GM23338 (cell line): Measurements from ENCODE around the gene CNTNAP2. TPM values are rescaled to one million over a fixed set of nuclear protein-coding genes. Genes with fewer than 3 reads are reported as not detected.

ENCODE experiments used
- ATAC-seq: fragments of 200-7000 bp; cut with Tn5 transposase; 3 replicates; pipeline ENCODE4 v1.9.1; 2020
- DNase-seq: peaks from one replicate; pipeline ENCODE4 v3.0.0-alpha.2; 2015; ENCODE audit warnings: low spot score
- H2AFZ ChIP-seq: fragments of 200-600 bp; sonication (generic); 2 replicates; pipeline ENCODE4 v1.8.0; 2016; ENCODE audit warnings: antibody characterized with exemption, mild to moderate bottlenecking, moderate library complexity
- H3F3A ChIP-seq: fragments of 200-600 bp; sonication (generic); replicated peaks from 2 replicates; pipeline ENCODE4 v1.8.0; 2017; ENCODE audit warnings: antibody characterized with exemption, mixed run types, low read depth
- H3K27ac ChIP-seq: fragments of 200-600 bp; sonication (generic); 2 replicates; pipeline ENCODE4 v1.6.1; 2016; ENCODE audit warnings: low read depth
- H3K27me3 ChIP-seq: fragments of 200-600 bp; sonication (generic); 2 replicates; pipeline ENCODE4 v1.8.0; 2016; ENCODE audit warnings: mild to moderate bottlenecking, mixed run types, moderate library complexity; ENCODE audit not compliant: insufficient read depth
- H3K36me3 ChIP-seq: fragments of 200-600 bp; sonication (generic); 2 replicates; pipeline ENCODE4 v1.8.0; 2016; ENCODE audit warnings: mild to moderate bottlenecking; ENCODE audit not compliant: insufficient read depth
- H3K4me1 ChIP-seq: fragments of 200-600 bp; sonication (generic); 2 replicates; pipeline ENCODE4 v1.8.0; 2016; ENCODE audit warnings: mild to moderate bottlenecking, moderate library complexity; ENCODE audit not compliant: insufficient read depth
- H3K4me2 ChIP-seq: fragments of 200-600 bp; sonication (generic); 2 replicates; pipeline ENCODE4 v1.7.1; 2017; ENCODE audit warnings: mixed run types
- H3K4me3 ChIP-seq: fragments of 200-600 bp; sonication (generic); 2 replicates; pipeline ENCODE4 v1.6.1; 2016; ENCODE audit warnings: mixed run types
- H3K79me2 ChIP-seq: fragments of 200-600 bp; sonication (generic); replicated peaks from 2 replicates; pipeline ENCODE4 v1.8.0; 2017; ENCODE audit warnings: mild to moderate bottlenecking; ENCODE audit not compliant: insufficient read depth
- H3K9me2 ChIP-seq: fragments of 200-600 bp; sonication (generic); 2 replicates; pipeline ENCODE4 v1.8.0; 2017; ENCODE audit not compliant: insufficient read depth
- H4K20me1 ChIP-seq: fragments of 200-600 bp; sonication (generic); replicated peaks from 2 replicates; pipeline ENCODE4 v1.8.0; 2017; ENCODE audit warnings: mild to moderate bottlenecking; ENCODE audit not compliant: insufficient read depth
- H3K27ac Mint-ChIP-seq: 2 replicates; pipeline ENCODE4 v1.8.0; 2020; ENCODE audit warnings: inconsistent platforms, mild to moderate bottlenecking, moderate library complexity, mixed read lengths
- H3K27me3 Mint-ChIP-seq: 3 replicates; pipeline ENCODE4 v1.8.0; 2022; ENCODE audit warnings: low read depth, mild to moderate bottlenecking, moderate library complexity, mixed read lengths, inconsistent platforms; ENCODE audit not compliant: insufficient read depth, poor library complexity
- H3K36me3 Mint-ChIP-seq: 3 replicates; pipeline ENCODE4 v1.8.0; 2021; ENCODE audit warnings: low read depth, mild to moderate bottlenecking, inconsistent platforms, moderate library complexity, mixed read lengths
- H3K4me1 Mint-ChIP-seq: 3 replicates; pipeline ENCODE4 v1.8.0; 2020; ENCODE audit warnings: mild to moderate bottlenecking, inconsistent platforms, mixed read lengths
- H3K4me3 Mint-ChIP-seq: 3 replicates; pipeline ENCODE4 v1.8.0; 2021; ENCODE audit warnings: moderate library complexity, mild to moderate bottlenecking, inconsistent platforms, mixed read lengths
- H3K9me3 Mint-ChIP-seq: 3 replicates; pipeline ENCODE4 v1.8.0; 2020; ENCODE audit warnings: moderate library complexity, mild to moderate bottlenecking, inconsistent platforms, mixed read lengths
- CREB1 ChIP-seq: fragments of 250-450 bp; sonication (Bioruptor Pico); IDR thresholded peaks from 2 replicates; pipeline ENCODE4 v1.5.0; 2020; ENCODE audit warnings: low read depth, mild to moderate bottlenecking, moderate library complexity
- EZH2 ChIP-seq: fragments of 200-600 bp; sonication (generic); IDR thresholded peaks from one replicate; pipeline ENCODE4 v1.8.0; 2017; ENCODE audit warnings: antibody characterized with exemption, mild to moderate bottlenecking, low read depth; ENCODE audit not compliant: unreplicated experiment
- EZH2phosphoT487 ChIP-seq: fragments of 200-600 bp; sonication (generic); IDR thresholded peaks from one replicate; pipeline ENCODE4 v1.8.1; 2018; ENCODE audit warnings: antibody characterized with exemption; ENCODE audit not compliant: unreplicated experiment
- JUNB ChIP-seq: IDR thresholded peaks from one replicate; pipeline ENCODE4 v1.6.1; 2016; ENCODE audit warnings: antibody characterized with exemption; ENCODE audit not compliant: unreplicated experiment
- NANOG ChIP-seq: IDR thresholded peaks from 2 replicates; pipeline ENCODE4 v1.6.1; 2016; ENCODE audit warnings: antibody characterized with exemption, borderline replicate concordance
- POLR2AphosphoS5 ChIP-seq: IDR thresholded peaks from 2 replicates; pipeline ENCODE4 v1.6.1; 2016; ENCODE audit warnings: antibody characterized with exemption, low read depth
- STAT1 ChIP-seq: IDR thresholded peaks from one replicate; pipeline ENCODE4 v1.6.1; 2016; ENCODE audit warnings: antibody characterized with exemption; ENCODE audit not compliant: unreplicated experiment
- ZNF114 ChIP-seq: fragments of 250-450 bp; sonication (Bioruptor Pico); IDR thresholded peaks from 2 replicates; pipeline ENCODE4 v1.5.0; 2020; ENCODE audit warnings: mild to moderate bottlenecking, moderate library complexity
- ZNF331 ChIP-seq: fragments of 250-450 bp; sonication (Bioruptor Pico); IDR thresholded peaks from 2 replicates; pipeline ENCODE4 v1.5.0; 2020; ENCODE audit warnings: low read depth, mild to moderate bottlenecking, moderate library complexity
- polyA plus RNA-seq: library from polyadenylated mRNA; unstranded; fragments of >200 nt; fragmentation: Nextera tagmentation; extraction: Ambion mirVana; gene quantifications from 2 replicates; pipeline ENCODE4 v1.2.1, GENCODE V29; 2016
- total RNA-seq: library from RNA; depleted of rRNA; stranded (reverse); fragments of >200 nt; shearing (Covaris generic); gene quantifications from 2 replicates; pipeline ENCODE4 v1.2.3, GENCODE V29; 2014
- TF ChIP-seq, protein P1 (sequence below): IDR thresholded peaks from 2 replicates; pipeline ENCODE4 v1.6.1; 2016; ENCODE audit warnings: antibody characterized with exemption
- TF ChIP-seq, protein P2 (sequence below): fragments of 250-450 bp; sonication (Bioruptor Pico); IDR thresholded peaks from 2 replicates; pipeline ENCODE4 v1.5.0; 2020; ENCODE audit warnings: mild to moderate bottlenecking, moderate library complexity
- TF ChIP-seq, protein P3 (sequence below): IDR thresholded peaks from one replicate; pipeline ENCODE4 v1.6.1; 2018; ENCODE audit warnings: antibody characterized with exemption; ENCODE audit not compliant: unreplicated experiment
- TF ChIP-seq, protein P4 (sequence below), 2 experiments: fragments of 200-600 bp in 1 of 2; sonication (generic) in 1 of 2; conservative IDR thresholded peaks; 2 replicates each; pipeline versions ENCODE4 v1.5.1 to v1.6.1; 2016 to 2017; ENCODE audit warnings: antibody characterized with exemption in 2 of 2, low read depth in 2 of 2, mild to moderate bottlenecking in 2 of 2, moderate library complexity in 1 of 2

Gene CNTNAP2
- total and polyA plus RNA-seq, 2 experiments from 2014 or later, result 38.2 to 61.3 TPM

DNA sequence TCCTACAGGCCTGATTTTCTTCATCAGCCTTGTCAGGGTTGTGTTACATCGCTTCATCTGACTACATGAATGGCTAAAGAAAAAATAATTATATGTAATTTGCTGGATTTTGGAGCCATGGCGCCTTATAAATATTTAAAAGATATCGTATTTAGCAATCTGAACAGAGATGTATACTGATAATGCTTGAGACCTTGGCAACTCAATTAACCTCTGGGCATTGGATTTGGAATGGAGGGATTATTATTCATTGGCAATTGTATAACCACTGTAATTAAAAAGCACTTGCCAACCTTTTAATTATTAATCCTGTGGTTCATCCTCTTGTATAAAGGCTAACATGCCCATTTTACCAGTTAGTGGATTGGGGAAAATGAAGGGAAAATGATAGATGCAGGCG is 745.1 kb downstream of the CNTNAP2 start:
- Histone ChIP-seq H3K79me2 (no peaks in the 10 kb centered on the region), H3K27ac (no peak overlapping the region), H3K36me3 (no peaks in the 10 kb centered on the region), H3K4me3 (no peak overlapping the region), H3K27me3 (no peaks in the 10 kb centered on the region), H3K4me1 (0 out of 2 replicates have a peak, but pooled peaks cover 4% of the 10 kb centered on the region), H3K9me2 (no peaks in the 10 kb centered on the region), H2AFZ (no peak overlapping the region), H3F3A (no peaks in the 10 kb centered on the region), H4K20me1 (no peaks in the 10 kb centered on the region), H3K4me2 (no peak overlapping the region)
- Mint-ChIP-seq H3K27me3 (no peaks in the 10 kb centered on the region), H3K36me3 (no peaks in the 10 kb centered on the region), H3K27ac (no peak overlapping the region), H3K9me3 (peaks cover 4% of the 10 kb centered on the region; the same call in 1 of the 3 replicates), H3K4me3 (no peak overlapping the region), H3K4me1 (peaks cover 8% of the 10 kb centered on the region; the same call in 1 of the 3 replicates)
- TF ChIP-seq ZNF331 (CRISPR knock-in tag) (no peak), STAT1 (no peak), CREB1 (CRISPR knock-in tag) (no peak), POLR2AphosphoS5 (no peak), NANOG (no peak), EZH2phosphoT487 (no peak), EZH2 (no peak), JUNB (no peak), ZNF114 (no peak)
- TF ChIP-seq, protein P1, sequence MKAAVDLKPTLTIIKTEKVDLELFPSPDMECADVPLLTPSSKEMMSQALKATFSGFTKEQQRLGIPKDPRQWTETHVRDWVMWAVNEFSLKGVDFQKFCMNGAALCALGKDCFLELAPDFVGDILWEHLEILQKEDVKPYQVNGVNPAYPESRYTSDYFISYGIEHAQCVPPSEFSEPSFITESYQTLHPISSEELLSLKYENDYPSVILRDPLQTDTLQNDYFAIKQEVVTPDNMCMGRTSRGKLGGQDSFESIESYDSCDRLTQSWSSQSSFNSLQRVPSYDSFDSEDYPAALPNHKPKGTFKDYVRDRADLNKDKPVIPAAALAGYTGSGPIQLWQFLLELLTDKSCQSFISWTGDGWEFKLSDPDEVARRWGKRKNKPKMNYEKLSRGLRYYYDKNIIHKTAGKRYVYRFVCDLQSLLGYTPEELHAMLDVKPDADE, result no peak
- TF ChIP-seq, protein P2, sequence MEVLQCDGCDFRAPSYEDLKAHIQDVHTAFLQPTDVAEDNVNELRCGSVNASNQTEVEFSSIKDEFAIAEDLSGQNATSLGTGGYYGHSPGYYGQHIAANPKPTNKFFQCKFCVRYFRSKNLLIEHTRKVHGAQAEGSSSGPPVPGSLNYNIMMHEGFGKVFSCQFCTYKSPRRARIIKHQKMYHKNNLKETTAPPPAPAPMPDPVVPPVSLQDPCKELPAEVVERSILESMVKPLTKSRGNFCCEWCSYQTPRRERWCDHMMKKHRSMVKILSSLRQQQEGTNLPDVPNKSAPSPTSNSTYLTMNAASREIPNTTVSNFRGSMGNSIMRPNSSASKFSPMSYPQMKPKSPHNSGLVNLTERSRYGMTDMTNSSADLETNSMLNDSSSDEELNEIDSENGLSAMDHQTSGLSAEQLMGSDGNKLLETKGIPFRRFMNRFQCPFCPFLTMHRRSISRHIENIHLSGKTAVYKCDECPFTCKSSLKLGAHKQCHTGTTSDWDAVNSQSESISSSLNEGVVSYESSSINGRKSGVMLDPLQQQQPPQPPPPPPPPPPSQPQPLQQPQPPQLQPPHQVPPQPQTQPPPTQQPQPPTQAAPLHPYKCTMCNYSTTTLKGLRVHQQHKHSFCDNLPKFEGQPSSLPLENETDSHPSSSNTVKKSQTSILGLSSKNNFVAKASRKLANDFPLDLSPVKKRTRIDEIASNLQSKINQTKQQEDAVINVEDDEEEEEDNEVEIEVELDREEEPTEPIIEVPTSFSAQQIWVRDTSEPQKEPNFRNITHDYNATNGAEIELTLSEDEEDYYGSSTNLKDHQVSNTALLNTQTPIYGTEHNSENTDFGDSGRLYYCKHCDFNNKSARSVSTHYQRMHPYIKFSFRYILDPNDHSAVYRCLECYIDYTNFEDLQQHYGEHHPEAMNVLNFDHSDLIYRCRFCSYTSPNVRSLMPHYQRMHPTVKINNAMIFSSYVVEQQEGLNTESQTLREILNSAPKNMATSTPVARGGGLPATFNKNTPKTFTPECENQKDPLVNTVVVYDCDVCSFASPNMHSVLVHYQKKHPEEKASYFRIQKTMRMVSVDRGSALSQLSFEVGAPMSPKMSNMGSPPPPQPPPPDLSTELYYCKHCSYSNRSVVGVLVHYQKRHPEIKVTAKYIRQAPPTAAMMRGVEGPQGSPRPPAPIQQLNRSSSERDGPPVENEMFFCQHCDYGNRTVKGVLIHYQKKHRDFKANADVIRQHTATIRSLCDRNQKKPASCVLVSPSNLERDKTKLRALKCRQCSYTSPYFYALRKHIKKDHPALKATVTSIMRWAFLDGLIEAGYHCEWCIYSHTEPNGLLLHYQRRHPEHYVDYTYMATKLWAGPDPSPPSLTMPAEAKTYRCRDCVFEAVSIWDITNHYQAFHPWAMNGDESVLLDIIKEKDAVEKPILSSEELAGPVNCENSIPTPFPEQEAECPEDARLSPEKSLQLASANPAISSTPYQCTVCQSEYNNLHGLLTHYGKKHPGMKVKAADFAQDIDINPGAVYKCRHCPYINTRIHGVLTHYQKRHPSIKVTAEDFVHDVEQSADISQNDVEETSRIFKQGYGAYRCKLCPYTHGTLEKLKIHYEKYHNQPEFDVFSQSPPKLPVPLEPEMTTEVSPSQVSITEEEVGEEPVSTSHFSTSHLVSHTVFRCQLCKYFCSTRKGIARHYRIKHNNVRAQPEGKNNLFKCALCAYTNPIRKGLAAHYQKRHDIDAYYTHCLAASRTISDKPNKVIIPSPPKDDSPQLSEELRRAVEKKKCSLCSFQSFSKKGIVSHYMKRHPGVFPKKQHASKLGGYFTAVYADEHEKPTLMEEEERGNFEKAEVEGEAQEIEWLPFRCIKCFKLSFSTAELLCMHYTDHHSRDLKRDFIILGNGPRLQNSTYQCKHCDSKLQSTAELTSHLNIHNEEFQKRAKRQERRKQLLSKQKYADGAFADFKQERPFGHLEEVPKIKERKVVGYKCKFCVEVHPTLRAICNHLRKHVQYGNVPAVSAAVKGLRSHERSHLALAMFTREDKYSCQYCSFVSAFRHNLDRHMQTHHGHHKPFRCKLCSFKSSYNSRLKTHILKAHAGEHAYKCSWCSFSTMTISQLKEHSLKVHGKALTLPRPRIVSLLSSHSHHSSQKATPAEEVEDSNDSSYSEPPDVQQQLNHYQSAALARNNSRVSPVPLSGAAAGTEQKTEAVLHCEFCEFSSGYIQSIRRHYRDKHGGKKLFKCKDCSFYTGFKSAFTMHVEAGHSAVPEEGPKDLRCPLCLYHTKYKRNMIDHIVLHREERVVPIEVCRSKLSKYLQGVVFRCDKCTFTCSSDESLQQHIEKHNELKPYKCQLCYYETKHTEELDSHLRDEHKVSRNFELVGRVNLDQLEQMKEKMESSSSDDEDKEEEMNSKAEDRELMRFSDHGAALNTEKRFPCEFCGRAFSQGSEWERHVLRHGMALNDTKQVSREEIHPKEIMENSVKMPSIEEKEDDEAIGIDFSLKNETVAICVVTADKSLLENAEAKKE (CRISPR knock-in tag), result no peak
- TF ChIP-seq, protein P3, sequence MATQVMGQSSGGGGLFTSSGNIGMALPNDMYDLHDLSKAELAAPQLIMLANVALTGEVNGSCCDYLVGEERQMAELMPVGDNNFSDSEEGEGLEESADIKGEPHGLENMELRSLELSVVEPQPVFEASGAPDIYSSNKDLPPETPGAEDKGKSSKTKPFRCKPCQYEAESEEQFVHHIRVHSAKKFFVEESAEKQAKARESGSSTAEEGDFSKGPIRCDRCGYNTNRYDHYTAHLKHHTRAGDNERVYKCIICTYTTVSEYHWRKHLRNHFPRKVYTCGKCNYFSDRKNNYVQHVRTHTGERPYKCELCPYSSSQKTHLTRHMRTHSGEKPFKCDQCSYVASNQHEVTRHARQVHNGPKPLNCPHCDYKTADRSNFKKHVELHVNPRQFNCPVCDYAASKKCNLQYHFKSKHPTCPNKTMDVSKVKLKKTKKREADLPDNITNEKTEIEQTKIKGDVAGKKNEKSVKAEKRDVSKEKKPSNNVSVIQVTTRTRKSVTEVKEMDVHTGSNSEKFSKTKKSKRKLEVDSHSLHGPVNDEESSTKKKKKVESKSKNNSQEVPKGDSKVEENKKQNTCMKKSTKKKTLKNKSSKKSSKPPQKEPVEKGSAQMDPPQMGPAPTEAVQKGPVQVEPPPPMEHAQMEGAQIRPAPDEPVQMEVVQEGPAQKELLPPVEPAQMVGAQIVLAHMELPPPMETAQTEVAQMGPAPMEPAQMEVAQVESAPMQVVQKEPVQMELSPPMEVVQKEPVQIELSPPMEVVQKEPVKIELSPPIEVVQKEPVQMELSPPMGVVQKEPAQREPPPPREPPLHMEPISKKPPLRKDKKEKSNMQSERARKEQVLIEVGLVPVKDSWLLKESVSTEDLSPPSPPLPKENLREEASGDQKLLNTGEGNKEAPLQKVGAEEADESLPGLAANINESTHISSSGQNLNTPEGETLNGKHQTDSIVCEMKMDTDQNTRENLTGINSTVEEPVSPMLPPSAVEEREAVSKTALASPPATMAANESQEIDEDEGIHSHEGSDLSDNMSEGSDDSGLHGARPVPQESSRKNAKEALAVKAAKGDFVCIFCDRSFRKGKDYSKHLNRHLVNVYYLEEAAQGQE, result no peak
- TF ChIP-seq, protein P4, sequence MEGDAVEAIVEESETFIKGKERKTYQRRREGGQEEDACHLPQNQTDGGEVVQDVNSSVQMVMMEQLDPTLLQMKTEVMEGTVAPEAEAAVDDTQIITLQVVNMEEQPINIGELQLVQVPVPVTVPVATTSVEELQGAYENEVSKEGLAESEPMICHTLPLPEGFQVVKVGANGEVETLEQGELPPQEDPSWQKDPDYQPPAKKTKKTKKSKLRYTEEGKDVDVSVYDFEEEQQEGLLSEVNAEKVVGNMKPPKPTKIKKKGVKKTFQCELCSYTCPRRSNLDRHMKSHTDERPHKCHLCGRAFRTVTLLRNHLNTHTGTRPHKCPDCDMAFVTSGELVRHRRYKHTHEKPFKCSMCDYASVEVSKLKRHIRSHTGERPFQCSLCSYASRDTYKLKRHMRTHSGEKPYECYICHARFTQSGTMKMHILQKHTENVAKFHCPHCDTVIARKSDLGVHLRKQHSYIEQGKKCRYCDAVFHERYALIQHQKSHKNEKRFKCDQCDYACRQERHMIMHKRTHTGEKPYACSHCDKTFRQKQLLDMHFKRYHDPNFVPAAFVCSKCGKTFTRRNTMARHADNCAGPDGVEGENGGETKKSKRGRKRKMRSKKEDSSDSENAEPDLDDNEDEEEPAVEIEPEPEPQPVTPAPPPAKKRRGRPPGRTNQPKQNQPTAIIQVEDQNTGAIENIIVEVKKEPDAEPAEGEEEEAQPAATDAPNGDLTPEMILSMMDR (conservative IDR thresholded peaks at IDR 0.05; ENCODE audit: low read depth in 2 of 2), result no peak
- no peak for DNase-seq
- no peak for ATAC-seq
